Right hindlimb (tissue), 1 donor: Measurements from ENCODE around the gene FBXW5.

ENCODE experiments used
- DNase-seq: peaks from one replicate; pipeline ENCODE4 v3.0.0-alpha.2; 2018

FBXW5 gene

DNA sequence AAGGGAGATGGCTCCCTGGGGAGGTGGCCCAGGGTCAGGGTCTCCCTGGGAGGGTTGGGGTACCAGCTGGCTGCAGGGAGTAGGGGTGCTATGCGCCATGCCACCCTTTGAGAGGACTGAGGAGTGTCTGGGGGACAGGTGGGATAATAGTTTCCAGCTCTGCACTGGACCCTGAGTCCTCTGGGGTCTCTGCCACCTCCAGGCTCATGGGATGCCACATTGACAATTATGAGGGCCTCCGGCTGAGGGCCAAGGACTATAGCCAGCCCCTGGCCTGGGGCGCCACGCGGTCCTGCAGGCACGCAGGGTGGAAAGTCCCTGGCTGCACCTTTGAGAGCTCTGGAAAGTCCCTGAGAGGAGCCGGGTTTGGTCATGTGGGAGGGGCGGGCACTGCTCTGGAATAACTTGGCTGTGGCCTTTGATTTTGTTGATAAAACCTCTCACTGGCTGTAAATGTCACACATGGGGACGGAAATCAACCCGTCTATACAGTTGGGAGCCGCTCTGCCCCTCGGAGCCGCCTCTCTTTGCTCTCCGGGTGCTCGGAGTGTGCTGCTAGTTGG lies 42.2 kb downstream of the FBXW5 start:
- DNase-seq: no peak

DNA sequence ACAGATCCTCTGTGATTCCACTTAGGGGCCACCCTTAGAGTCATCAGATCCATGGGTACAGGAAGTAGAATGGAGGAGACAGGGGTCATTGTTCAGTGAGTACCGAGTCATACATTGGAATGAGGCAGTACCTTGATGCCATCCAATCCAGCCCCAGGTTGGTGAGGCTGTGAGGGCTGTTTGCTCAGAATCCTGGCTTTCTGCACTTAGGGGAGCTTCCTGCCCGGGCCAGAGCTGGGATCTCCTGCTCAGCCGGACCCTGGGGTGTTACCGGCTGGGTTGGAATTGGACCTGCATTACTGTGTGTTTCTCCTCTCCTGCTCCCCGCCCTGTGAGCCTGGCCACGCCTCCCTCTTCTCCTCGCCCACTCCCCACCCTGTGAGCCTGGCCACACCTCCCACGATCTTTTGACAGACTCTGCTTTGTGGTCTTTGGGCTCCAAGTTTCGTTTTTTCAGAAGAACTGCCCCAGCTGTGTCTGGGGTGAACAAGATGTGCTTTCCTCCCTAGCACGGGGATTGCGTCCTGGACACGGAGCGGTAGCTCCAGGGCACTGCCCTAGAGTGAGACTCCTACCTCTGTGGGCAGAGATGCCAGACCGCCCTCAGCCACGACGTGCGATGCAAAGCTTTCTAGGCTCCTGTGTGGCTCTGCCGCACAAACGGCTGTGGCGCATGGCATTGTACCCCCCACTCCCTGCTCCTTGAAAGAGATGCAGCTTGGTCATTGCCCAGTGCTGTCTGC lies 42.9 kb downstream of the FBXW5 start:
- no peak for DNase-seq

DNA sequence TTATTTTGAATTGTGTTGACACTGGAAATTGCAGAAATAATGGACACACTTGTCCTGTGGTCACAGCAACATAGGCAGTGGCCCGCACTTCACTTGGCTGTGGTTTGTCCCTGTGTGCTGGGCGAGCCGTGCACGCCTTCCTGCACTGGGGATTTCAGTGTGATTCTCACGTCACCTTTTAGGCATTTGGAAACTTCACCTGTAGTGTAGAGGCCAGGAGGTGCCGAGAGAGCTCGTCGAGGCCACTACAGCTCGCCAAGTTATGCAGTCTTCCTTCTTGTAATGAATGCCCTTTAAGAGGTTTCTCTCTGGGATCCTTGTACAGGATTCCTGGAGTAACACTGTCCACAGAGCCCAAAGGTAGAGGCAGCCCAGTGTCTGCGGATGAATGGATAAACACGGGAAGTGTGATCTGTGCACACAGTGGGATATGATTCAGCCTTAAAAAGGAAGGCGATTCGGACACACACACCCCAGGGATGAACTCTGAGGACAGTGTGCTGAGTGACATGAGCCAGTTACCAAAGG lies 43.5 kb downstream of the FBXW5 start:
- no peak for DNase-seq

DNA sequence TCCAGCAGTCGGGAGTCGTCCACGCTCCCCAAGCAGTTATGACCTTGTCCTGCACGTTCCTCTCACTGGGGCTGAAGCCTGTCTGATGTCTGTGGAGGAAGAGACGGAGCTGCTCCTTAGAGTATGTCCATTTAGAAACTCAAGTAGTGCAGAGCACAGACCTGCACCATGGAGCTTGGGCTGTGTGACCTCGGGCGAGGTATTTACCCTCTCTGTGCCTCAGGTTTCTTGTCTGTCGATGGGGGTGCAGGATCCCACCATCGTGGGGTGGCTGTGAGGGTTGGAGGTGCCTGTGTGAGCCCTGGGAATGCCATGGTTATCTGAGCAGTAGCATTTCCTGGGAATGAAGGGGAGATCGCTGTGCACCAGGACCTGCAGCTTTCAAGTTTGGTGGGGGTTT lies 44.0 kb downstream of the FBXW5 start:
- DNase-seq: no peak

DNA sequence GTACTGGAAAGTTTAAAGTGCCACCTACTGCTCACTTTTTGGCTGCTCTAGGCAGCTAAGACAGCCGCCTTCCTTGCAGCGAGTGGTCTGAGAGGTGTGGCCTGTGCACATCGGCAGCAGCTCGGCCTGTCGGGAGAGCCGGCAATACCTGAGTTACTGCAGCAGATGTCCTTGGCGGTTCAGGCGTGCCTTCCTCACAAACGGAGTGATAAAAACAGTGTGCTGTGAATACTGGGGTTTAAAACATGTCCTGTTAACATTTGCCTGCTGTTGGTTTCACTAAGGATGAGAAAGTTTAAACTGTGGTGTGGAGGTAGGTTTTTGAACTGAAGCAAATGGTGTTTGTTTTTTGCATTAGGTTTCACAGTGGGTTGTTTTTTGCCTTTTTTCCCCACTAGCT lies 45.3 kb downstream of the FBXW5 start:
- DNase-seq: no peak

DNA sequence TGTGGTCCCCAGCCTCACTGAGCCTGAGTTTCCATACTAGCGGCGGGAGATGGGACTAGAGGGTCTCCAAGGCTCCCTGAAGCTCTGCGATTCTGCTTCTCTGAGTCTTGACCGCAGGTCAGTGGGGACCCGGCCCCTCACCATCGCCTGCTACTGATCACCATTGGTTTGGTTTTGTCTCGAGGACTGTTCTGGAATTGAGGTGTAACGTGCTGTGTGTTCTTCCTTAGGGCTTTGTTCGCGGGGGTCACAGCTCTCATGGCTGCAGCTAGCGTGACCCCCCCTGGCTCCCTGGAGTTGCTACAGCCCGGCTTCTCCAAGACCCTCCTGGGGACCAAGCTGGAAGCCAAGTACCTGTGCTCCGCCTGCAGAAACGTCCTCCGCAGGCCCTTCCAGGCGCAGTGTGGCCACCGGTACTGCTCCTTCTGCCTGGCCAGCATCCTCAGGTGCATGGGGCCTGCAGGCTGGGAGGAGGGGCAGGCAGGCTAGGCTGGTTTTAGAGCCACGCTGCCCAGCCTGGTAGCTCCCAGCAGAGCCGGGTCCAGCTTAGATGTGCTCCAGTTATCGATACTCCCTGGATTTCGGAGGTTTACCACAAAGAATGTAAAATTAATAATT lies 45.9 kb downstream of the FBXW5 start:
- DNase-seq: no peak

DNA sequence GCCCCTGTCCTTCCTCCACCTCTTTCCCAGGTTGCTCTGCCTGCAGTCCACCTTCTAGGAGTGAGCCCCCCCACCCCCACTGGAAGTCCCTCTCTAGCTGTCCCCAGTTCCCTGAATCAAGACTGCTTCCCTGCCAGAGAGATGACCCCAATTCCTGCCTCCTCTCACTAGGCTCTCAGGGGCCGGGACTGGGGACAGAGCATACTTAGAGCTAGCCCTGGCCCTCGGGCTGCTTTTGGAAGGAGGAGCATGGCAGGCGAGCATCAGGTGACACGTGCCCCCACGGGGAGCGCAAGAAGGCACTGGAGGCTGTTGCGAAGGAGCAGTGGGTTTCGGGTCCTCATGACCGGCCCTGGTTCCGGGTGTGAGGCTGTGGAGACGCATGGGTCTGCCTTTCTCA lies 48.5 kb downstream of the FBXW5 start:
- no peak for DNase-seq

DNA sequence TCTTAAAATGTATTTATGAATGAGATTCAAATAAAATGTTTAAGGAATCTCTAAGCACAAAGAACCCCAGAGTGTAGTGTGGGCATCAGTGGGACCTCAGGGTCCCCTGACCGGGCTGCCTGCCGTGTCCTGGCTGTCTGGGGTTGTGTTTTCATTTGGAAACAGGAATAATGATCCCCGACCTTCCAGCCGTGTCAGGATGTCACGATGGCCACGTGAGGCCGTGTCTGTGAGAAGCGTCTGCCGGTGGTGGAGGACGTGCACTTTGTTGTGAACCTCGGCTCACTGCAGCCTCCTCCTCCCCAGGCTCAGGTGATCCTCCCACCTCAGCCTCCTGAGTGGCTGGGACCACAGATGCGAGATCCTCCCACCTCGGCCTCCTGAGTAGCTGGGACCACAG lies 53.9 kb downstream of the FBXW5 start:
- no peak for DNase-seq
